Measurements from ENCODE around the gene RPA1. TPM values are rescaled to one million over a fixed set of nuclear protein-coding genes. Genes with fewer than 3 reads are reported as not detected.

RPA1 gene
- total RNA-seq, 1 experiment from 2014 or later = 201 TPM

DNA sequence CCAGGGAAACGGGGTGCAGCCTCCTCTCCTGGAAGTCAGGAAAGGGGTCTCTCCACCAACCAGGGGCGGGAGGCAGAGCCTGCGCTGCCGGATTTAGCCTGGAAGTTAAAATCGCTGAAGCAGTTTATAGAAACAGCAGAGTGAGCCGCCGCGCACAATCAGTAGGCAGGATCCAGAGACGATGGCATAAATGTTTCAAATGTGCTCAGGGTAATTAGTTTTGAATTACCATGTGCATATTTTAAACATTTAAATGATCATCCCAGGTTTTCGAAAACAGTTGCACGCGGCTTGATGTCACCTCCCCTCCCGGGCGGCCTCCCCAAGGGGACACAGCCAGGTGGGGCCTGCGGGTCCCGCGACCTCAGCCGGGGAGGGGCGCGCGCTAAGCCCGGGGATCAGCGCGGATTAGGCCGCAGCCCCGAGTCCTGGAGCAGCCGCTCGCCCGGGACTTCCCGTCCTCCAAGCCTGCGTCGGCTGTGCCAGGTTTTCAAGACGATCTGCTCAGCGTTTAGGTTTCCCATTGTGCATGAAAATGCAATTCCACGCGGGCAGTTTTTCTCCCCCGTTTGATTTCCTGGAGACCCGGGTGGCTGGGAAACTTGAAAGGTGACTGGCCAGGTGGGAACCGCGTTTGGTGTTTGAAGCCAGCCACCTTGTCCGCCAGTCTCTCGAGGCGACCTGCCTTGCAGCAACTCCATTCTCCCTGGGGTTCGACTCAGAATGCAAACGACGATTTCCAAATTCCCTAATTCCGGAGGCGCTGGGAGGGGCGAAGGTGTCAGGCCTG, 78.3 kb downstream of the RPA1 start:
- POLR2A ChIA-PET (ENCODE audit: unreplicated experiment) = no interaction called here
- Histone ChIP-seq H3K27me3 (ENCODE audit: insufficient read depth, low read depth) (no peaks in the 10 kb centered on the region; the same call in 1 of the 2 replicates), H3K9me3 (ENCODE audit: insufficient read depth, low read depth) (no peaks in the 10 kb centered on the region), H3K9me2 (ENCODE audit: insufficient read depth) (no peaks in the 10 kb centered on the region), H3K27ac (no peak overlapping the region), H2AFZ (no peak overlapping the region), H3F3A (ENCODE audit: insufficient read depth, low read depth) (no peaks in the 10 kb centered on the region; the same call in none of the 2 replicates), H3K36me3 (ENCODE audit: low read depth) (no peaks in the 10 kb centered on the region), H3K4me1 (replicated peaks; ENCODE audit: insufficient read depth) (peaks cover 12% of the 10 kb centered on the region; the same call in 1 of the 2 replicates), H3K4me2 (no peak overlapping the region), H3K4me3 (no peak overlapping the region), H3K79me2 (ENCODE audit: low read depth) (no peaks in the 10 kb centered on the region), H4K20me1 (ENCODE audit: insufficient read depth) (no peaks in the 10 kb centered on the region)
- no TSS peak for BruUV-seq (replicated peaks)
- TF ChIP-seq, protein P1, sequence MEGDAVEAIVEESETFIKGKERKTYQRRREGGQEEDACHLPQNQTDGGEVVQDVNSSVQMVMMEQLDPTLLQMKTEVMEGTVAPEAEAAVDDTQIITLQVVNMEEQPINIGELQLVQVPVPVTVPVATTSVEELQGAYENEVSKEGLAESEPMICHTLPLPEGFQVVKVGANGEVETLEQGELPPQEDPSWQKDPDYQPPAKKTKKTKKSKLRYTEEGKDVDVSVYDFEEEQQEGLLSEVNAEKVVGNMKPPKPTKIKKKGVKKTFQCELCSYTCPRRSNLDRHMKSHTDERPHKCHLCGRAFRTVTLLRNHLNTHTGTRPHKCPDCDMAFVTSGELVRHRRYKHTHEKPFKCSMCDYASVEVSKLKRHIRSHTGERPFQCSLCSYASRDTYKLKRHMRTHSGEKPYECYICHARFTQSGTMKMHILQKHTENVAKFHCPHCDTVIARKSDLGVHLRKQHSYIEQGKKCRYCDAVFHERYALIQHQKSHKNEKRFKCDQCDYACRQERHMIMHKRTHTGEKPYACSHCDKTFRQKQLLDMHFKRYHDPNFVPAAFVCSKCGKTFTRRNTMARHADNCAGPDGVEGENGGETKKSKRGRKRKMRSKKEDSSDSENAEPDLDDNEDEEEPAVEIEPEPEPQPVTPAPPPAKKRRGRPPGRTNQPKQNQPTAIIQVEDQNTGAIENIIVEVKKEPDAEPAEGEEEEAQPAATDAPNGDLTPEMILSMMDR (conservative IDR thresholded peaks at IDR 0.05) = no peak
- TF ChIP-seq EZH2 (IDR thresholded peaks at IDR 0.05; ENCODE audit: low read depth) = no peak
- CTCF ChIA-PET = interaction anchor here (0.6 to 2.4 kb wide), 9 partner anchors 16 to 337 kb away, joined by 3 to 31 read pairs (median 5); partner anchors contain the start of genes HIC1 and RTN4RL1
- intact Hi-C loops (cut with micrococcal nuclease; ENCODE audit: unreplicated experiment) = loop anchor here (1.0 kb wide), 2 partner anchors 118 to 122 kb away; partner anchors contain the start of gene DPH1
- no peak for DNase-seq

- no peak overlapping the region for H2AFZ ChIP-seq
- TF ChIP-seq, protein P1 (conservative IDR thresholded peaks at IDR 0.05) = peak; percentile 83
- TF ChIP-seq EZH2 (IDR thresholded peaks at IDR 0.05; ENCODE audit: low read depth) = no peak
- H3K4me3 ChIP-seq = no peak overlapping the region
- no peaks in the 10 kb centered on the region for H3K79me2 ChIP-seq (ENCODE audit: low read depth)
- no TSS peak for BruUV-seq (replicated peaks)
- intact Hi-C loops (cut with micrococcal nuclease; ENCODE audit: unreplicated experiment) = loop anchor here (1.0 kb wide), 3 partner anchors 117 to 335 kb away; partner anchors contain the start of gene DPH1
- H3K4me1 ChIP-seq (replicated peaks; ENCODE audit: insufficient read depth) = peaks cover 12% of the 10 kb centered on the region; the same call in 1 of the 2 replicates
- H3F3A ChIP-seq (ENCODE audit: insufficient read depth, low read depth) = no peaks in the 10 kb centered on the region; the same call in none of the 2 replicates
- ChIA-PET CTCF (interaction anchor here (0.5 to 2.4 kb wide), 14 partner anchors 15 to 681 kb away, joined by 3 to 31 read pairs (median 4); partner anchors contain the start of genes HIC1, OVCA2 and RTN4RL1), POLR2A (ENCODE audit: unreplicated experiment) (interaction anchor here (0.5 kb wide), 1 partner anchor 93 kb away, joined by 14 read pairs; no protein-coding TSS in a partner anchor)
- no peaks in the 10 kb centered on the region for H3K9me2 ChIP-seq (ENCODE audit: insufficient read depth)
- H3K4me2 ChIP-seq = no peak overlapping the region
- peak; percentile 50 to 70 for DNase-seq
- H3K27ac ChIP-seq = no peak overlapping the region
- H3K9me3 ChIP-seq (ENCODE audit: insufficient read depth, low read depth) = no peaks in the 10 kb centered on the region
- no peaks in the 10 kb centered on the region; the same call in 1 of the 2 replicates for H3K27me3 ChIP-seq (ENCODE audit: insufficient read depth, low read depth)
- no peaks in the 10 kb centered on the region for H4K20me1 ChIP-seq (ENCODE audit: insufficient read depth)
- H3K36me3 ChIP-seq (ENCODE audit: low read depth) = no peaks in the 10 kb centered on the region
Observed at GRCh38 chr17:1908699-1909309, 79.0 kb downstream of the RPA1 start.

- Histone ChIP-seq H3K4me1 (replicated peaks; ENCODE audit: insufficient read depth) (peaks cover 12% of the 10 kb centered on the region; the same call in 1 of the 2 replicates), H3K27me3 (ENCODE audit: insufficient read depth, low read depth) (no peaks in the 10 kb centered on the region; the same call in 1 of the 2 replicates)
- no TSS peak for BruUV-seq (replicated peaks)
Observed at GRCh38 chr17:1909985-1910384, 80.2 kb downstream of the RPA1 start.

More at GRCh38 chr17:1909985-1910384, 80.2 kb downstream of the RPA1 start:
- no peaks in the 10 kb centered on the region for H3K36me3 ChIP-seq (ENCODE audit: low read depth)
- no peaks in the 10 kb centered on the region for H4K20me1 ChIP-seq (ENCODE audit: insufficient read depth)
- intact Hi-C loops (cut with micrococcal nuclease; ENCODE audit: unreplicated experiment) = loop anchor here (1.0 kb wide), 1 partner anchor 334 kb away; no protein-coding TSS in a partner anchor
- no peaks in the 10 kb centered on the region for H3K9me3 ChIP-seq (ENCODE audit: insufficient read depth, low read depth)
- H3K4me2 ChIP-seq = no peak overlapping the region
- H3K9me2 ChIP-seq (ENCODE audit: insufficient read depth) = no peaks in the 10 kb centered on the region
- no peak for DNase-seq
- H3K79me2 ChIP-seq (ENCODE audit: low read depth) = no peaks in the 10 kb centered on the region
- no peaks in the 10 kb centered on the region; the same call in none of the 2 replicates for H3F3A ChIP-seq (ENCODE audit: insufficient read depth, low read depth)
- ChIA-PET POLR2A (ENCODE audit: unreplicated experiment) (interaction anchor here (0.7 kb wide), 1 partner anchor 189 kb away, joined by 7 read pairs; no protein-coding TSS in a partner anchor), CTCF (interaction anchor here (1.5 to 2.4 kb wide), 2 partner anchors 114 to 116 kb away, joined by 3 to 31 read pairs; partner anchors contain the start of gene RTN4RL1)
- TF ChIP-seq EZH2 (IDR thresholded peaks at IDR 0.05; ENCODE audit: low read depth) = no peak
- TF ChIP-seq, protein P1 (conservative IDR thresholded peaks at IDR 0.05) = no peak
- H2AFZ ChIP-seq = no peak overlapping the region
- no peak overlapping the region for H3K4me3 ChIP-seq
- no peak overlapping the region for H3K27ac ChIP-seq

All from PC-9 (cell line).